Neutrophil (primary cell): Measurements from ENCODE around the gene LRATD1.
"Not testable (repeated sequence)": the region's sequence is repeated elsewhere in the genome, so short reads cannot be mapped to it uniquely, and the experiment has no call there.

Experiments
- H3K27ac ChIP-seq: fragments of 200-600 bp; sonication (generic); 2 replicates; pipeline ENCODE4 v1.5.1; 2016; ENCODE audit warnings: mild to moderate bottlenecking, moderate library complexity
- H3K27me3 ChIP-seq: fragments of 200-600 bp; sonication (generic); 2 replicates; pipeline ENCODE4 v1.6.0; 2016; ENCODE audit warnings: mild to moderate bottlenecking
- H3K36me3 ChIP-seq: fragments of 200-600 bp; sonication (generic); 2 replicates; pipeline ENCODE4 v1.5.1; 2017
- H3K4me1 ChIP-seq, 2 experiments: fragments of 200-600 bp in 1 of 2; sonication (generic) in 1 of 2; 1 replicate in 1 of 2; 2 replicates in 1 of 2; pipeline versions ENCODE4 v1.5.1 to v1.6.1; 2013 to 2016; ENCODE audit warnings: low read depth in 1 of 2, low read length in 1 of 2, mild to moderate bottlenecking in 1 of 2, moderate library complexity in 1 of 2; ENCODE audit not compliant: control insufficient read depth in 1 of 2, insufficient read depth in 1 of 2
- H3K4me3 ChIP-seq, 2 experiments: fragments of 200-600 bp in 1 of 2; sonication (generic) in 1 of 2; 1 replicate in 1 of 2; 2 replicates in 1 of 2; pipeline ENCODE4 v1.5.1; 2013 to 2016; ENCODE audit warnings: low read depth in 1 of 2, low read length in 1 of 2, mild to moderate bottlenecking in 1 of 2, moderate library complexity in 1 of 2
- H3K9me3 ChIP-seq: fragments of 200-600 bp; sonication (generic); 2 replicates; pipeline ENCODE4 v1.5.1; 2016
- TF ChIP-seq, protein P1 (sequence below): fragments of 200-600 bp; sonication (generic); IDR thresholded peaks from 2 replicates; pipeline ENCODE4 v1.5.1; 2016; ENCODE audit warnings: antibody characterized with exemption

The LRATD1 gene

GRCh38 chr2:14616342-14616741, 16.2 kb upstream of the LRATD1 start:
- TF ChIP-seq, protein P1, sequence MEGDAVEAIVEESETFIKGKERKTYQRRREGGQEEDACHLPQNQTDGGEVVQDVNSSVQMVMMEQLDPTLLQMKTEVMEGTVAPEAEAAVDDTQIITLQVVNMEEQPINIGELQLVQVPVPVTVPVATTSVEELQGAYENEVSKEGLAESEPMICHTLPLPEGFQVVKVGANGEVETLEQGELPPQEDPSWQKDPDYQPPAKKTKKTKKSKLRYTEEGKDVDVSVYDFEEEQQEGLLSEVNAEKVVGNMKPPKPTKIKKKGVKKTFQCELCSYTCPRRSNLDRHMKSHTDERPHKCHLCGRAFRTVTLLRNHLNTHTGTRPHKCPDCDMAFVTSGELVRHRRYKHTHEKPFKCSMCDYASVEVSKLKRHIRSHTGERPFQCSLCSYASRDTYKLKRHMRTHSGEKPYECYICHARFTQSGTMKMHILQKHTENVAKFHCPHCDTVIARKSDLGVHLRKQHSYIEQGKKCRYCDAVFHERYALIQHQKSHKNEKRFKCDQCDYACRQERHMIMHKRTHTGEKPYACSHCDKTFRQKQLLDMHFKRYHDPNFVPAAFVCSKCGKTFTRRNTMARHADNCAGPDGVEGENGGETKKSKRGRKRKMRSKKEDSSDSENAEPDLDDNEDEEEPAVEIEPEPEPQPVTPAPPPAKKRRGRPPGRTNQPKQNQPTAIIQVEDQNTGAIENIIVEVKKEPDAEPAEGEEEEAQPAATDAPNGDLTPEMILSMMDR: no peak
- no peaks in the 10 kb centered on the region for H3K27me3 ChIP-seq
- H3K27ac ChIP-seq: no peak overlapping the region

GRCh38 chr2:14616950-14617349, 15.6 kb upstream of the LRATD1 start:
- H3K9me3 ChIP-seq: no peaks in the 10 kb centered on the region
- H3K4me3 ChIP-seq: no peak overlapping the region
- H3K36me3 ChIP-seq: no peaks in the 10 kb centered on the region
- no peaks in the 10 kb centered on the region for H3K4me1 ChIP-seq
- H3K27me3 ChIP-seq: no peaks in the 10 kb centered on the region
- TF ChIP-seq, protein P1: no peak
- H3K27ac ChIP-seq: no peak overlapping the region

More at GRCh38 chr2:14616342-14616741, 16.2 kb upstream of the LRATD1 start:
- Histone ChIP-seq H3K36me3 (no peaks in the 10 kb centered on the region), H3K9me3 (no peaks in the 10 kb centered on the region), H3K4me3 (no peak overlapping the region), H3K4me1 (no peaks in the 10 kb centered on the region)

- Histone ChIP-seq H3K36me3 (no peaks in the 10 kb centered on the region), H3K4me1 (no peaks in the 10 kb centered on the region), H3K9me3 (no peaks in the 10 kb centered on the region), H3K27ac (no peak overlapping the region), H3K27me3 (no peaks in the 10 kb centered on the region), H3K4me3 (no peak overlapping the region)
- TF ChIP-seq, protein P1: no peak
Measured at GRCh38 chr2:14619441-14619840, 13.1 kb upstream of the LRATD1 start.

DNA sequence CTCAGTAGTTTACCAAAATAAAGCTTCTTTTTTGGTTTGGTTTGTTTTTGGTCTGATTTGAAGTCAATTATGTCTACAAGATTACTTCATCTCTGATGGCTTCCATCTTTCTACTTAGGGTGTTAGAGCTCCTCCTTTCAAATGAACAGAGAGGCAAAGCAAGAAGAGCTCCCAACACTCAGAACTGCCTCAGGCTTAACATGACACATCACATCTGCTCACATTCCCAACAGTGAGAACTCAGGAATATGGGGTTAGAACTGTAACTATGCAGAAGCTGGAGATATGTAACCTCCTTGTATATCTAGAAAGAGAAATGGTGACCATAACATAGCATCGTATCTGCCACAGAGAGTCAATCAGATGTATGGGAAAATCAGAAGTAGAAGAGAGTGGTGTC, 11.4 kb upstream of the LRATD1 start:
- H3K36me3 ChIP-seq: no peaks in the 10 kb centered on the region
- H3K4me3 ChIP-seq: no peak overlapping the region
- TF ChIP-seq, protein P1: no peak
- no peaks in the 10 kb centered on the region for H3K27me3 ChIP-seq
- H3K9me3 ChIP-seq: no peaks in the 10 kb centered on the region
- H3K27ac ChIP-seq: no peak overlapping the region
- H3K4me1 ChIP-seq: no peaks in the 10 kb centered on the region

GRCh38 chr2:14621906-14622549, 10.5 kb upstream of the LRATD1 start:
- Histone ChIP-seq H3K9me3 (no peaks in the 10 kb centered on the region), H3K4me3 (no peak overlapping the region), H3K27ac (no peak overlapping the region), H3K4me1 (no peaks in the 10 kb centered on the region), H3K27me3 (no peaks in the 10 kb centered on the region), H3K36me3 (no peaks in the 10 kb centered on the region)
- TF ChIP-seq, protein P1: no peak

DNA sequence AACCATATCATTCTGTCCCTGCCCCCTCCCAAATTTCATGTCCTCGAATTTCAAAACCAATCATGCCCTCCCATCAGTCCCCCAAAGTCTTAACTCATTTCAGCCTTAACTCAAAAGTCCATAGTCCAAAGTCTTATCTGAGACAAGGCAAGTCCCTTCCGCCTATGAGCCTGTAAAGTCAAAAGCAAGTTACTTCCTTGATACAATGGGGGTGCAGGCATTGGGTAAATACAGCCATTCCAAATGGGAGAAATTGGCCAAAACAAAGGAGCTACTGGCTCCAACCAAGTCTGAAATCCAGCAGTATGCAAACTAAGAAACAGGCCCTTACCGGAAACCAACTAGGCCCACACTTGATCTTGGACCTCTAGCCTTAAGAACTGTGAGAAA, 10.0 kb upstream of the LRATD1 start:
- not testable (repeated sequence) for H3K9me3 ChIP-seq, H3K36me3 ChIP-seq, H3K4me3 ChIP-seq, H3K27me3 ChIP-seq, H3K4me1 ChIP-seq, H3K27ac ChIP-seq
